Adrenal gland (tissue), 5 donors: ENCODE data around the gene RCC2.

Source experiments
- CTCF ChIP-seq, 6 experiments: fragments of 450-650 bp in 4 of 6; fragments of 200-600 bp in 2 of 6; sonication (generic) in 1 of 6; IDR thresholded peaks; 1 replicate in 5 of 6; 2 replicates in 1 of 6; pipeline versions ENCODE4 v1.5.1 to v1.8.0; 2016 to 2021; ENCODE audit warnings: antibody characterized with exemption in 6 of 6, mild to moderate bottlenecking in 2 of 6, moderate library complexity in 1 of 6
- POLR2A ChIP-seq, 2 donors: fragments of 450-650 bp; IDR thresholded peaks; one replicate each; pipeline ENCODE4 v1.6.1; 2017; ENCODE audit warnings: antibody characterized with exemption in 2 of 2, mild to moderate bottlenecking in 2 of 2, moderate library complexity in 1 of 2
- donor health status: DM: no; HTN: no; CAD: no.

- no peak for TF ChIP-seq CTCF (IDR thresholded peaks at IDR 0.05)
- TF ChIP-seq POLR2A (IDR thresholded peaks at IDR 0.05): no peak
These were observed 2.5 kb upstream of the RCC2 start for GRCh38 chr1:17441993-17442357.
